ENCODE measurements around the gene ID2. TPM values are rescaled to one million over a fixed set of nuclear protein-coding genes. Genes with fewer than 3 reads are reported as not detected.
A peak's percentile ranks its signal among the peaks of the same experiment; 100 is the strongest.

Gene ID2
- total RNA-seq, 1 donor from 2014 or later: 31.3 TPM

DNA sequence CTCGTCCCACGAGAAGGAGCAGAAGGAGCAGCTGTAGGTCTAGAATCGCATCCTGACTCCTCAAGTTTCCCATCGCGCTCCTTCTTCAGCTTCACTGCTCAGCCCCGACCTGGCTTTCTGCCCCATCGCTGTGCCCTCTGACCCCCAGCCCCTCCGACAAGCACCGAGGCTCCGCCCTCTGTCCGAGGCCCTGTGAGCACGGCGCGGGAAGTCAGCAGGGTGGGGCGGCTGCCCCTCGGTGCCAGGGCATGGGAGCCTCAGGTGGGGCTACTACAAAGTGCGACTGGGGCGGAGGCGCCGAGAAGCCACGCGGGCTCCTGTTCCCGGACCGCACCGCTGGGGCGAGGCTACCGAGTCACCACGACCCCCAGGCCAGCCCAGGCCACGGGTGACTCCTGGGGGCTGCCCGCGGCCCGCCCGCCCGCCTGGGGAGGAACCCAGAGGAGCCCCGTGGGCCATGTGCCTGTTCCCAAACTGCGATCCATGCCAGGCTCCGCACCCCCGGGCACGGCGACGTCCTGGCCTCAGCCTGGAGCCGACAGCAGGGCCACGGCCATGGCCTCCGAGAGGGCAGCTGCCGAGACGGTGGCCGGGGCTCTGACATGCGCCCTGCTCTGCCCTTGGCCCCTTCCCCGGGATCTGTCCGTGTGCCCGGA is 36.6 kb upstream of the ID2 start:
- DNase-seq (ENCODE audit: missing footprints): no peak
- ATAC-seq: peak; percentile 11
- intact Hi-C loops (cut with DNase I): no loop called here

GRCh38 chr2:8646731-8647461 is 35.0 kb upstream of the ID2 start:
- intact Hi-C loops (cut with DNase I): no loop called here
- no peak for ATAC-seq
- DNase-seq (ENCODE audit: missing footprints): no peak

DNA sequence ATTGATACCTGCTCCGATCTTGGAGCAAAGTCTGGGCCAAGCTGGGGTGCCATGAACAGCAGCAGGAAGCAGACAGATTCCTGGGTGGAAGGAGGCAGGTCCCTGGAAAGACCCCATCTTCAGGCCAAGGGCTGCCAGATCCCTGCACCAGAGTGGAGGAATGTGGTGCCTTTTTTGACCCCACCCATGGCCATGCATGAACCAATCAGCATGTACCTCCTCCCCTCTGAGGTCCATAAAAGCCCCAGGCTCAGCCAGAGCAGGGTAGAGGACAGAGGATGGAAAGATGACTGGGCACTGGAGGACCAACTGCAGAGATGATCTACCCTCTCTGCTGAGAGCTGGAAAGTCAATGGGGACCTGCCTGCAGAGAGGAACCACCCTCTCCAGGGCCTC is 34.4 kb upstream of the ID2 start:
- intact Hi-C loops (cut with DNase I): no loop called here
- DNase-seq (ENCODE audit: missing footprints) (no peak), ATAC-seq (no peak)

GRCh38 chr2:8648441-8649213 is 33.2 kb upstream of the ID2 start:
- no peak for ATAC-seq
- no peak for DNase-seq (ENCODE audit: missing footprints)
- intact Hi-C loops (cut with DNase I): no loop called here

DNA sequence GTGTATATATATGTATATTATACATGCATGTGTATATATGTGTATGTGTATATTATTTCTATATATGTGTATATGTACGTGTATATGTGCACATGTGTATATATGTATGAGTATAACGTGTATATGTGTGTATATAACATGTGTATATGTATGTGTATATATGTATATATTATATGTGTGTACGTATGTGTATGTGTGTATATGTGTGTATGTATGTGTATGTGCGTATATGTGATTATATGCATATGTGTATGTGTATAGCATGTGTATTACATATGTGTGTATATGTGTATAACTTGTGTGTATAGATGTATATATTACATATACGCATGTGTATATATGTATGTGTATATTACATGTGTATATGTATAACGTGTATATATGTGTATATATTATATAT is 32.1 kb upstream of the ID2 start:
- ATAC-seq (no peak), DNase-seq (ENCODE audit: missing footprints) (no peak)
- intact Hi-C loops (cut with DNase I): no loop called here

DNA sequence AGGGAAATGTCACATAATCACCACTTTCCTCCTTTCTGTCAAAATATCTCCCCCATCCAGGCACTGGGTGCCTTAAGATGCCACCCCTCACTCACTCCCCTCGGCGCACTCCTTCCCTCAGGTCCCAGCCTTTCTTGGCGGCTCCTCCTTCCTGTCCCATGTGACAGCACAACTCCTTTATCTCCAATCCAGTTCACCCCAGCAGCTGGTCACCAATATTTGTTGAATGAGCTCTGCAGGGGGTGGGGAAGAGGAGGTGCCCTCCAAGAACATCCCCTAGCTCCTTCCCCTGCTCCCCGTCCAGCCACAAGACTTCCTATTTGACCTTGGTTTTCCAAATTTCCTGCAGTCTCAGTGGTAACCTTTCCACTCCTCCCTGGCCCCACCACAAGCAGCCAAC is 31.6 kb upstream of the ID2 start:
- DNase-seq (ENCODE audit: missing footprints) (no peak), ATAC-seq (no peak)
- intact Hi-C loops (cut with DNase I): no loop called here

- ATAC-seq (no peak), DNase-seq (ENCODE audit: missing footprints) (no peak)
- intact Hi-C loops (cut with DNase I): no loop called here
These were observed 29.0 kb upstream of the ID2 start for GRCh38 chr2:8652774-8653426.

DNA sequence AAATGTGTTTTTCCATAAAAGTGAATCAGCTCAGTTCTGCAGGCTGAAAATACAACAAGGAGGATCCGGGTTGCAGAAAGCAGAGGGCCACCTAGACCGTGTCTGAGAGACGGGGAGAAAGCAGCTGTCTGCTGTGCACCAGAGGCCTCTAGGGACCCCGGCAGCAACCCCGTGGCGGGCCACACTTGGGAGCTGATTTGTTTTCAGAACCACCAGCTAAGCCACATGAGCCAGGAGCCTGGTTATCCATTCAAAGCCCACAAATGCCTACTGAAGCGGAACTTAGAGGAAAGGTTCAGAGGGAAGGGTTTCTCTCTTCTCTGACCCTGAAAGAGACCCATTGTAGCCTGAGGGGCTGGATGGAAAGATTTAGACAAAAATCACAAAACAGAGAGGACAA is 28.4 kb upstream of the ID2 start:
- ATAC-seq: no peak
- intact Hi-C loops (cut with DNase I): no loop called here

DNA sequence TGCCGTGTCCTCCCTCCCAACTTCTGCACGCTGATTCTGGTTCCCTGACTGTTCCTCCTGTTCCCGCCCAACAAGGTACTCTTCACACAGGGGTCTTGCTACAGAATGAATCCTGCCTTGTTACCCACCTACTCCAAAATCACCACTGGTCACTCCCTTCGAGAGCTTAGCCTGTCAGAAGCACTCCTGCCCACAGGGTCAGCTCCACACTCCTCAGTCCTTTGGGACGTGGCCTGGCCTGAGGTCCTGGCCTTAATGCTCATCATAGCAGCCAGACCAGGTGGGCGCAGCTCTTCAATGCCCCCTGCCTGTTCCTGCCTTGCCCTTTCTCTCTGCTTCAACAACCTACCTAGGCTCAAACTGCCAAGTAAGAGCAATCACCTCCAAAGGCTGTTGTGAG is 27.8 kb upstream of the ID2 start:
- no peak for DNase-seq (ENCODE audit: missing footprints)
- ATAC-seq: no peak
- intact Hi-C loops (cut with DNase I): no loop called here

More for the DNA sequence above, 28.4 kb upstream of the ID2 start:
- no peak for DNase-seq (ENCODE audit: missing footprints)

GRCh38 chr2:8654483-8654882 is 27.4 kb upstream of the ID2 start:
- DNase-seq (ENCODE audit: missing footprints): no peak
- no peak for ATAC-seq
- intact Hi-C loops (cut with DNase I): no loop called here

GRCh38 chr2:8656160-8656641 is 25.7 kb upstream of the ID2 start:
- intact Hi-C loops (cut with DNase I): no loop called here
- ATAC-seq (no peak), DNase-seq (ENCODE audit: missing footprints) (no peak)

GRCh38 chr2:8656811-8657210 is 25.0 kb upstream of the ID2 start:
- DNase-seq (ENCODE audit: missing footprints): no peak
- ATAC-seq: no peak
- intact Hi-C loops (cut with DNase I): no loop called here

GRCh38 chr2:8657423-8658062 is 24.3 kb upstream of the ID2 start:
- DNase-seq (ENCODE audit: missing footprints) (no peak), ATAC-seq (no peak)
- intact Hi-C loops (cut with DNase I): no loop called here

DNA sequence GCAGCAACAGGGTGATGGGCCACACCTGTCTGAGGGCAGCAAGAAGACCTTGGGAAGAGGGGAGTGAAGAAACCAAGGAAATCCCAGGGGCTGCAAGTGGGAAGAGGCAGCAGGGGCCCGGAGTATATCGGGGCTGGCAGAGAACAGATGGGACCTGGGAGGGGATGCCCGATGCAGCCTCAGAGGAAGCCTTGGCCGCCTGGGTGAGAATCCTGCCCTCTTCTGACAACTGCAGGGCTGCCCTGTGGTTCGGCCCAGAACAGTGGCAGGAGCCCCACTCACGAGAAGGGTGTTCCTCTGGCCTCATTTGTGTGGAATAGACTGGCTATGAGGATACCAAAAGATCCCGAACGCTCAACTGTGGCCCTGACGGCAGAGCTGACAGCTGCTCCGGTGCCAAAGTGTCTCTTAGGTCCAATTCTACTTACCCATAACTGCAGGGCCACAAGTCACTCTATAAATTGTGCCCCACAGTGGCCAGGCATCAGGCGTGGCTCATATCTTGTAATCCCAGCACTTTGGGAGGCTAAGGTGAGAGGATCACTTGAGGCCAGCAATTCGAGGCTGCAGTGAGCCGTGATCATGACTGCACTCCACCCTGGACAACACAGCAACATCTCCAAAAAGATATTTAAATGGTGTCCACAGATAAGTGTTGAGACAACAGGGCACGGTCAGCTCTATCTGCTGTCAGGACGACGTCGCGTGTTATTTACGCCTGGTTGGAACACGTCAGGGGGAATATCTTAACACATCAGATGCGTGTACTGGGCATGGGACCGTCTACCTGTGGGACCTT is 23.6 kb upstream of the ID2 start:
- ATAC-seq (no peak), DNase-seq (ENCODE audit: missing footprints) (no peak)
- intact Hi-C loops (cut with DNase I): no loop called here

DNA sequence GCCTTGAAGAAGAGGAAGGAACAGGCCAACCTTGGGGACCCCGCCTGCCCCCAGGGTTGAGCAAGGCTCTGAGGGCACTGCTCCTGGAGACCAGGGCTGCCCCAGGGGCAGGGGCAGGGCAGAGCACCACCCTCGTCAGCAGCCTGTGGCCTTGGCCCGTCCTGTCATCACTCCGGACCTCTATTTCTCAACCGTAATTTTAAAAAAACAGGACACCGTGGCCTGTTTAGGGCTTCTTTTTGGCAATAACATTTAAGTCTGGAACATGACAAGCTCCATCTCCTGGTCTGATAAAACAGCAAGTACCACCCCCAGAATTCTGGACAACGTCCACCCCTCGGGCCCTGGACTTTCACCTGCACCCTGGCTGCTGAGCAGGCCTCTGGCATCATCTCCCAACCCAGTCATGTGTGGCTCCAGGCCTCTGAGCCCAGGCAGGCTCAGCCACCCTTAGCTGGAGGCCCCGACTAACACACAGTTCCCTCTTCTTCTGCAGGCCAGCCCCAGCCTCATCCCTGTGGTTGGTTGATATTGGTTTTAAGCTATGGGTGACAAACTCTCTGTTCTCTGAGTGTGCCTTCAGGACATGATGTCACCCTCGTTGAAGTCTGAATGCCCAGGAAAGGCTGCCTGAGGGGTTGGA is 22.6 kb upstream of the ID2 start:
- intact Hi-C loops (cut with DNase I): no loop called here
- ATAC-seq: no peak
- DNase-seq (ENCODE audit: missing footprints): no peak

DNA sequence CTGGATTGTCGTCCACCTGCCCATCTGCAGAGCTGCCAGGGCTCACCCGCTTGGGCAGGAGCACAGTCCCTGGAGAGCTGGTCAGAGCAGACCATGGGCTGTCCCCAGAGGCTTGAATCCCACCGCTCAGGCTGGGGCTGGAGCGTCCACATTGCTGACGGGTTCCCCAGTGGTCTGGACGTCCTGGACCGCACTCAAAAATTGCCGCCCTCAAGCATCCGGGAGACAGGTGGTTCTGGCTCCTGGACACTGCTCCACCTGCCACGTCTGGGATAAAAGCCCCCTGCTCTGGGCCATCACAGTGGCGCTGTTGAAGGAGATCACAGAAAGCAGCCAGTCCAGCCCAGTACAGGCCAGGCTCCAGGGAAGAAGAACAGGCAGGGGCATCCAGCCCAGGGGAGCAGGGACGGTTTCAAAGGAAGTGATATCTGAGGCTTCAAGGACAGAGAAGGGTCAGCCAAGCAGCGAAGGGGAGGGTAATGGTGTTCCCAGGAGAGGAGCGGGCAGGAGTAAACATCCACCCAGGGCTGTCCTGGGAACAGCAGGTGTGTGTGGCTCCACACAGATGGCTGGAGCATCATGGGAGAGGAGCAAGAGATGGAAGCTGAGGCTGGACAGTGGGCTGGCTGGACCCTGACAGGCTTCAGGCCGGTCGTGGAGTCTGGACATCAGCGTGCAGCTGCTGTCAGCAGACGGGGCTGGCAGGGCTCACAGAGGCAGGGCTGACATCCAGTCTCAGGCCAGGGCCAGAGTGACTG is 21.9 kb upstream of the ID2 start:
- ATAC-seq (peak; percentile 81), DNase-seq (ENCODE audit: missing footprints) (no peak)
- intact Hi-C loops (cut with DNase I): no loop called here

GRCh38 chr2:8661235-8661634 is 20.6 kb upstream of the ID2 start:
- intact Hi-C loops (cut with DNase I): no loop called here
- ATAC-seq (no peak), DNase-seq (ENCODE audit: missing footprints) (no peak)
